H9 (cell line): Measurements from ENCODE around the gene BAAT. TPM values are rescaled to one million over a fixed set of nuclear protein-coding genes. Genes with fewer than 3 reads are reported as not detected.

Experiments
- DNase-seq: peaks from one replicate; pipeline ENCODE4 v3.0.0-alpha.2; 2017
- H2AFZ ChIP-seq: one replicate; pipeline ENCODE4 v1.6.1; 2013; ENCODE audit warnings: mild to moderate bottlenecking, low read length, control low read depth, moderate library complexity
- H2AK5ac ChIP-seq: 2 replicates; pipeline ENCODE4 v1.6.1; 2013; ENCODE audit warnings: low read length, control low read depth, mixed read lengths; ENCODE audit not compliant: insufficient read length
- H2BK120ac ChIP-seq: one replicate; pipeline ENCODE4 v1.6.1; 2013; ENCODE audit warnings: low read depth, mild to moderate bottlenecking, low read length, control low read depth, inconsistent platforms; ENCODE audit not compliant: poor library complexity, severe bottlenecking
- H2BK12ac ChIP-seq: 2 replicates; pipeline ENCODE4 v1.6.1; 2013; ENCODE audit warnings: low read length, control low read depth, mixed read lengths, low read depth; ENCODE audit not compliant: insufficient read length
- H2BK15ac ChIP-seq: 2 replicates; pipeline ENCODE4 v1.6.1; 2013; ENCODE audit warnings: low read depth, low read length, control low read depth
- H2BK20ac ChIP-seq: one replicate; pipeline ENCODE4 v1.6.1; 2013; ENCODE audit warnings: low read depth, mild to moderate bottlenecking, low read length, control low read depth, inconsistent platforms; ENCODE audit not compliant: poor library complexity, severe bottlenecking
- H2BK5ac ChIP-seq: 2 replicates; pipeline ENCODE4 v1.6.1; 2013; ENCODE audit warnings: low read length, control low read depth, mixed read lengths; ENCODE audit not compliant: insufficient read length
- H3K14ac ChIP-seq: 2 replicates; pipeline ENCODE4 v1.6.1; 2013; ENCODE audit warnings: low read length, control low read depth; ENCODE audit not compliant: insufficient read depth
- H3K18ac ChIP-seq: 2 replicates; pipeline ENCODE4 v1.6.1; 2013; ENCODE audit warnings: low read depth, mild to moderate bottlenecking, mixed read lengths, low read length, control low read depth; ENCODE audit not compliant: insufficient read length
- H3K23ac ChIP-seq: 2 replicates; pipeline ENCODE4 v1.6.1; 2013; ENCODE audit warnings: low read length, control low read depth, mixed read lengths, low read depth; ENCODE audit not compliant: insufficient read length
- H3K23me2 ChIP-seq: 2 replicates; pipeline ENCODE4 v1.6.1; 2013; ENCODE audit warnings: low read depth, mild to moderate bottlenecking, mixed read lengths, low read length, control low read depth; ENCODE audit not compliant: insufficient read length, poor library complexity, severe bottlenecking
- H3K27ac ChIP-seq: 2 replicates; pipeline ENCODE4 v1.5.1; 2013; ENCODE audit warnings: low read length, control low read depth, mixed read lengths, low read depth; ENCODE audit not compliant: insufficient read length
- H3K27me3 ChIP-seq: 2 replicates; pipeline ENCODE4 v1.6.1; 2013; ENCODE audit warnings: low read length, control low read depth, inconsistent platforms; ENCODE audit not compliant: insufficient read depth
- H3K4ac ChIP-seq: 2 replicates; pipeline ENCODE4 v1.6.1; 2013; ENCODE audit warnings: low read depth, mild to moderate bottlenecking, control low read depth, inconsistent platforms, low read length, moderate library complexity
- H3K4me1 ChIP-seq: 2 replicates; pipeline ENCODE4 v1.6.1; 2013; ENCODE audit warnings: low read length, control low read depth, inconsistent platforms; ENCODE audit not compliant: insufficient read depth
- H3K4me2 ChIP-seq: 2 replicates; pipeline ENCODE4 v1.6.1; 2013; ENCODE audit warnings: low read length, control low read depth, mixed read lengths; ENCODE audit not compliant: insufficient read length, insufficient read depth
- H3K56ac ChIP-seq: 2 replicates; pipeline ENCODE4 v1.6.1; 2013; ENCODE audit warnings: low read depth, mild to moderate bottlenecking, mixed read lengths, low read length, control low read depth; ENCODE audit not compliant: insufficient read length
- H3K79me1 ChIP-seq: 2 replicates; pipeline ENCODE4 v1.6.1; 2013; ENCODE audit warnings: low read depth, mild to moderate bottlenecking, moderate library complexity, low read length, control low read depth, inconsistent platforms; ENCODE audit not compliant: insufficient read depth, poor library complexity, severe bottlenecking
- H3K79me2 ChIP-seq: 2 replicates; pipeline ENCODE4 v1.6.1; 2013; ENCODE audit warnings: low read length, control low read depth, inconsistent platforms; ENCODE audit not compliant: insufficient read depth
- H3K9ac ChIP-seq: 2 replicates; pipeline ENCODE4 v1.6.1; 2013; ENCODE audit warnings: low read length, control low read depth, mixed read lengths; ENCODE audit not compliant: insufficient read length; ENCODE audit errors: extremely low read depth
- H3K9me3 ChIP-seq: one replicate; pipeline ENCODE4 v1.6.1; 2013; ENCODE audit warnings: low read depth, low read length, inconsistent platforms; ENCODE audit not compliant: control insufficient read depth
- H3T11ph ChIP-seq: one replicate; pipeline ENCODE4 v1.6.1; 2013; ENCODE audit warnings: mild to moderate bottlenecking, low read length, control low read depth, inconsistent platforms
- H4K20me1 ChIP-seq: one replicate; pipeline ENCODE4 v1.6.1; 2013; ENCODE audit not compliant: control insufficient read depth, insufficient read length, insufficient read depth
- H4K5ac ChIP-seq: 2 replicates; pipeline ENCODE4 v1.6.1; 2013; ENCODE audit warnings: low read depth, mild to moderate bottlenecking, mixed read lengths, low read length, control low read depth; ENCODE audit not compliant: insufficient read length
- H4K8ac ChIP-seq: replicated peaks from 2 replicates; pipeline ENCODE4 v1.6.1; 2013; ENCODE audit warnings: low read length, control low read depth, mixed read lengths, low read depth; ENCODE audit not compliant: insufficient read length
- H4K91ac ChIP-seq: 2 replicates; pipeline ENCODE4 v1.6.1; 2013; ENCODE audit warnings: low read depth, mild to moderate bottlenecking, moderate library complexity, mixed read lengths, low read length, control low read depth; ENCODE audit not compliant: insufficient read length
- H3K27ac Mint-ChIP-seq, 3 experiments: 2 replicates in 2 of 3; 3 replicates in 1 of 3; pipeline ENCODE4 v1.8.0; 2020 to 2021; ENCODE audit warnings: mixed read lengths in 3 of 3, mild to moderate bottlenecking in 1 of 3, moderate library complexity in 1 of 3
- H3K27me3 Mint-ChIP-seq: 2 replicates; pipeline ENCODE4 v1.8.0; 2021; ENCODE audit warnings: low read depth, mild to moderate bottlenecking, moderate library complexity, mixed read lengths
- H3K36me3 Mint-ChIP-seq, 3 experiments: 2 replicates in 2 of 3; 3 replicates in 1 of 3; pipeline ENCODE4 v1.8.0; 2020 to 2021; ENCODE audit warnings: low read depth in 3 of 3, mixed read lengths in 3 of 3; ENCODE audit not compliant: insufficient read depth in 1 of 3
- H3K4me1 Mint-ChIP-seq, 2 experiments: 2 replicates each; pipeline ENCODE4 v1.8.0; 2020; ENCODE audit warnings: mixed read lengths in 2 of 2
- H3K4me3 Mint-ChIP-seq, 2 experiments: 2 replicates in 1 of 2; 3 replicates in 1 of 2; pipeline ENCODE4 v1.8.0; 2020 to 2021; ENCODE audit warnings: mild to moderate bottlenecking in 2 of 2, mixed read lengths in 2 of 2, moderate library complexity in 1 of 2
- H3K9me3 Mint-ChIP-seq, 2 experiments: 2 replicates in 1 of 2; 3 replicates in 1 of 2; pipeline ENCODE4 v1.8.0; 2020; ENCODE audit warnings: mild to moderate bottlenecking in 2 of 2, mixed read lengths in 2 of 2, moderate library complexity in 1 of 2
- CTCF ChIP-seq: fragments of 200-600 bp; sonication (generic); conservative IDR thresholded peaks from 3 replicates; pipeline ENCODE4 v1.8.0; 2021; ENCODE audit warnings: antibody characterized with exemption, mild to moderate bottlenecking
- WGBS: extraction: QIAGEN DNeasy Blood & Tissue Kit; methylation state at CpG from one replicate; pipeline ENCODE4 v1.1.7; 2013; ENCODE audit warnings: missing lambda C conversion rate, low lambda C conversion rate, mixed read lengths; ENCODE audit not compliant: insufficient read length; ENCODE audit errors: extremely low coverage; 5-methylcytosine and 5-hydroxymethylcytosine counted together
- total RNA-seq: library from RNA; stranded (reverse); gene quantifications from 2 replicates; pipeline ENCODE4 v1.2.1, GENCODE V29; 2021

The BAAT gene
- total RNA-seq, 1 experiment from 2014 or later: 0.09 TPM

DNA sequence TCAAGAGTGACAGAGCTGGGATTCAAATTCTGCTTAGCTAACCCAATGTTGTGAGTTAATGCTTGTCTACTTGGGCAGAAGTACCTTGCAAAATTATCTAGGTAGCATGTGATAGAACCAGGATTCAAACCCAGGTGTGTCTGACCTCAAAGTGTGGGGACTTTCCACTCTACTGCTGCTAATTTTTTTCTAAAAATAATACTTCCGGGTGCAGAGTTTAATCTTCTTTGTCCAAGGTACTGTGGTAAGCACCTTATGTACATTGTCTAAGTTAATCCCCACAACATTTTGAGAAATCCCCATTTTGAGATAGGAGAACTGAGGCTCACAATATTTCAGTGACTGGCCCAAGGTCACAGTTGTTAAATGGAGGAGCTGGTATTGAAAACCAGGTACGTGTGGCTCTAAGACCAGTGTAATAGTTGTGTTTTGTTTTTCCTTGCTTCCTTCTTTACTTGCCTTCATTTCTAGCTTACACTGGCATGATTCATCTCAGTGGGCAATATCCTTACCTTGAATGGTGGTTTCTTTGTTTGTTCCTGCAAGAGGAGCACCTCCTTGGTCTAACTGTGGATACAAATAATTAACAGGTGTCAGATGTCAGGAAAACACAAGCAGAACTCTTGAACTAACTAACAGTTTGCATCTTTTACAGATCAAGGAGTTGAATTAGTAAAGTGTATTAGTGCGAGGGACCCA lies 43.3 kb upstream of the BAAT start:
- Mint-ChIP-seq H3K4me3 (no peak overlapping the region), H3K27ac (no peak overlapping the region), H3K4me1 (no peaks in the 10 kb centered on the region), H3K36me3 (no peaks in the 10 kb centered on the region), H3K9me3 (no peaks in the 10 kb centered on the region), H3K27me3 (peaks cover 1% of the 10 kb centered on the region)
- Histone ChIP-seq H2BK20ac (no peak overlapping the region), H3K4ac (no peak overlapping the region), H4K8ac (no peak overlapping the region), H2BK12ac (no peak overlapping the region), H3K9me3 (no peaks in the 10 kb centered on the region), H2AFZ (no peak overlapping the region), H4K91ac (no peak overlapping the region), H3K23ac (no peak overlapping the region), H2BK5ac (no peak overlapping the region), H3K27me3 (no peaks in the 10 kb centered on the region), H3K23me2 (no peaks in the 10 kb centered on the region), H2AK5ac (no peak overlapping the region), H2BK120ac (no peak overlapping the region), H3K4me2 (no peak overlapping the region), H3K27ac (no peak overlapping the region), H3K9ac (no peak overlapping the region), H3K18ac (no peak overlapping the region), H2BK15ac (no peak overlapping the region), H3T11ph (no peak overlapping the region), H4K5ac (no peak overlapping the region), H4K20me1 (no peaks in the 10 kb centered on the region), H3K79me2 (no peaks in the 10 kb centered on the region), H3K56ac (no peak overlapping the region), H3K14ac (no peak overlapping the region), H3K79me1 (no peaks in the 10 kb centered on the region), H3K4me1 (no peaks in the 10 kb centered on the region)
- no peak for TF ChIP-seq CTCF
- WGBS: no CpG with 5 or more reads among the region's 3 CpGs
- DNase-seq: no peak
